Panc1 (cell line): ENCODE data around the gene ALDH1B1.

Experiments
- TCF7L2 ChIP-seq: IDR thresholded peaks from 2 replicates; pipeline ENCODE4 v1.6.1; 2011; ENCODE audit warnings: mild to moderate bottlenecking, low read depth, low read length, inconsistent platforms
- TF ChIP-seq, protein P1 (sequence below): fragments of 450-650 bp; IDR thresholded peaks from 2 replicates; pipeline ENCODE4 v1.5.1; 2017; ENCODE audit warnings: mild to moderate bottlenecking

GRCh38 chr9:38439916-38440301 lies 47.4 kb downstream of the ALDH1B1 start:
- TF ChIP-seq, protein P1, sequence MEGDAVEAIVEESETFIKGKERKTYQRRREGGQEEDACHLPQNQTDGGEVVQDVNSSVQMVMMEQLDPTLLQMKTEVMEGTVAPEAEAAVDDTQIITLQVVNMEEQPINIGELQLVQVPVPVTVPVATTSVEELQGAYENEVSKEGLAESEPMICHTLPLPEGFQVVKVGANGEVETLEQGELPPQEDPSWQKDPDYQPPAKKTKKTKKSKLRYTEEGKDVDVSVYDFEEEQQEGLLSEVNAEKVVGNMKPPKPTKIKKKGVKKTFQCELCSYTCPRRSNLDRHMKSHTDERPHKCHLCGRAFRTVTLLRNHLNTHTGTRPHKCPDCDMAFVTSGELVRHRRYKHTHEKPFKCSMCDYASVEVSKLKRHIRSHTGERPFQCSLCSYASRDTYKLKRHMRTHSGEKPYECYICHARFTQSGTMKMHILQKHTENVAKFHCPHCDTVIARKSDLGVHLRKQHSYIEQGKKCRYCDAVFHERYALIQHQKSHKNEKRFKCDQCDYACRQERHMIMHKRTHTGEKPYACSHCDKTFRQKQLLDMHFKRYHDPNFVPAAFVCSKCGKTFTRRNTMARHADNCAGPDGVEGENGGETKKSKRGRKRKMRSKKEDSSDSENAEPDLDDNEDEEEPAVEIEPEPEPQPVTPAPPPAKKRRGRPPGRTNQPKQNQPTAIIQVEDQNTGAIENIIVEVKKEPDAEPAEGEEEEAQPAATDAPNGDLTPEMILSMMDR, result no peak
- no peak for TF ChIP-seq TCF7L2
